NT2/D1 (cell line): ENCODE results near the gene KLF13.

Experiments used
- SUZ12 ChIP-seq: IDR thresholded peaks from 2 replicates; pipeline ENCODE4 v1.6.1; 2011; ENCODE audit not compliant: insufficient read length, insufficient read depth; ENCODE audit errors: extremely low read depth
- YY1 ChIP-seq: IDR thresholded peaks from 2 replicates; pipeline ENCODE4 v1.6.1; 2011; ENCODE audit not compliant: insufficient read length, insufficient read depth
- ZNF274 ChIP-seq: IDR thresholded peaks from 2 replicates; pipeline ENCODE4 v1.6.1; 2011; ENCODE audit warnings: mild to moderate bottlenecking, low read depth, low read length

DNA sequence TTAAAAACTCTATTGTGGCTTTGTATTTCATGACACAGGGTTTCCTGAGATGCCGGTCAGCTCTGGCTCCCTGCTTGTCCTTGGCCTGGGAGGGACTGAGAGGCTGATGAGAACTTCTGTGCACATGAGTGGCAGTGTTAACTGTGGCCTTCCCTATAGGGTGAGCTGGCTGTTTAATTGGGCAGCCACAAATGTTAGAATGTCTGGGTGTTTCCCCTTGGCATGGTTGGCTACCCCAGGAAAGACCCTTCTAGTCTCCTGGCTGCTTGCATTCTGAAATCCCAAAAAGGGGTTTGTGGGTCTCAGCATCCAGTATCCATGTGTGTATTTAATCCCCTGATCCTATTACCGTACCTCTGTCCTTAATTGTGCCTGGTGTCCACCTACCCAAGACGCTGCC is 3.0 kb upstream of the KLF13 start:
- TF ChIP-seq ZNF274, result no peak
- TF ChIP-seq YY1, result no peak
- no peak for TF ChIP-seq SUZ12
